Activated CD8-positive, alpha-beta memory T cell treated with anti-CD3 and anti-CD28 coated beads, Interleukin-2, amount 50 U/mL, for 4 hours (primary cell): ENCODE measurements around the gene DENND2D.
A peak's percentile ranks its signal among the peaks of the same experiment; 100 is the strongest.

Source experiments
- DNase-seq: peaks from one replicate; pipeline ENCODE4 v3.0.0-alpha.2; 2020

Gene DENND2D

GRCh38 chr1:111199881-111200801, at the start of gene DENND2D:
DENND2D (minus strand) TSS chr1:111200646; CDS start chr1:111200459, 187 bp downstream.
- DNase-seq = peak; percentile 64

GRCh38 chr1:111249960-111250359, 49.5 kb upstream of the DENND2D start:
- no peak for DNase-seq

GRCh38 chr1:111247125-111247838, 46.8 kb upstream of the DENND2D start:
- no peak for DNase-seq

- DNase-seq = no peak
Measured at GRCh38 chr1:111242805-111243523, 42.5 kb upstream of the DENND2D start.

- no peak for DNase-seq
Measured at GRCh38 chr1:111241797-111242196, 41.4 kb upstream of the DENND2D start.

- DNase-seq = no peak
Measured at GRCh38 chr1:111238056-111238795, 37.8 kb upstream of the DENND2D start.

GRCh38 chr1:111236806-111237205, 36.4 kb upstream of the DENND2D start:
- no peak for DNase-seq

GRCh38 chr1:111236379-111236778, 35.9 kb upstream of the DENND2D start:
- DNase-seq = no peak

- DNase-seq = no peak
Measured at GRCh38 chr1:111234866-111235265, 34.4 kb upstream of the DENND2D start.

- DNase-seq = no peak
Measured at GRCh38 chr1:111234258-111234657, 33.8 kb upstream of the DENND2D start.

- no peak for DNase-seq
Measured at GRCh38 chr1:111232134-111232533, 31.7 kb upstream of the DENND2D start.

- DNase-seq = no peak
Measured at GRCh38 chr1:111228748-111229126, 28.3 kb upstream of the DENND2D start.

GRCh38 chr1:111227851-111228747, 27.7 kb upstream of the DENND2D start:
- DNase-seq = no peak

GRCh38 chr1:111227434-111227833, 27.0 kb upstream of the DENND2D start, which contains the start of gene CHI3L2:
CHI3L2 (plus strand) TSS chr1:111227713; CDS start chr1:111227730, 17 bp downstream.
- no peak for DNase-seq

GRCh38 chr1:111225717-111226400, 25.4 kb upstream of the DENND2D start:
- no peak for DNase-seq

GRCh38 chr1:111225091-111225490, 24.6 kb upstream of the DENND2D start:
- DNase-seq = no peak

GRCh38 chr1:111223126-111223685, 22.8 kb upstream of the DENND2D start:
- DNase-seq = no peak

- peak; percentile 81 for DNase-seq
Measured at GRCh38 chr1:111222308-111223125, 22.1 kb upstream of the DENND2D start.

- DNase-seq = no peak
Measured at GRCh38 chr1:111221633-111222291, 21.3 kb upstream of the DENND2D start.
